ENCODE data around the gene CRYBG2.

DNA sequence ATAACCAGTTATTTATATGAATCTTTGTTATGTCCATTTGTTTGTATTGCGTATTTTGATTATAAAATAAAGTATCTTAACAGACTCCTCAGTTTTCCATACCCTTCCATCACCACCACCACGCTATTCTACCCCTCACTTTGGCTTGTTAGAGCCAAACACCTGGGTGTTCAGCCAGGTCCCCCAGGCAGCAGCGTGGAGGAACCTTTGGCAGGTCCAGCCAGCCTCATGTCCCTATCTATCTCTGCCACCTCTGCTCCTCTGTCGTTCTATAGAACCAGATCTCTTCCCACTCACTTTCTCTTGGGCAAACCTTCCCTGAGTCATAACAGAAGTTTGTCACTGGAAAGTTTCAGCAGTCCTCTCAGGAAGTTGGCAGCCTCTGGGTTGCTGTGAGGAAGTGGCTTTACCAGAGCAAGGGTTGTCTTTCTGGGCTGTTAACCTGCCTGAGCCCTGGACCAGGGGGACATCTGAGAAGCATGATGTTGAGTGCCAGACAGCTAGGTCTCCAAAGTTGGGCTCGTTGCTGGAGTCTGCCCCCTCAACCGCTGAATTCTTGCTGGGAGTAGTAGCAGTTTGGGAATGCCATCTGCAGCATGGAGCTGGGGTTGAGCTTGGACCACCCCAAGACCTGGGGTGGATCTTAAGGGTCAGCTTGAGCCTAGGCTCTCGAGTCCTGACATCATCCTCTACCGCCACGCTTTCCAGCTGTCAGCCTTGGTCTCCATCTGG lies 75.0 kb downstream of the CRYBG2 start:
- TF ChIP-seq, protein P1, sequence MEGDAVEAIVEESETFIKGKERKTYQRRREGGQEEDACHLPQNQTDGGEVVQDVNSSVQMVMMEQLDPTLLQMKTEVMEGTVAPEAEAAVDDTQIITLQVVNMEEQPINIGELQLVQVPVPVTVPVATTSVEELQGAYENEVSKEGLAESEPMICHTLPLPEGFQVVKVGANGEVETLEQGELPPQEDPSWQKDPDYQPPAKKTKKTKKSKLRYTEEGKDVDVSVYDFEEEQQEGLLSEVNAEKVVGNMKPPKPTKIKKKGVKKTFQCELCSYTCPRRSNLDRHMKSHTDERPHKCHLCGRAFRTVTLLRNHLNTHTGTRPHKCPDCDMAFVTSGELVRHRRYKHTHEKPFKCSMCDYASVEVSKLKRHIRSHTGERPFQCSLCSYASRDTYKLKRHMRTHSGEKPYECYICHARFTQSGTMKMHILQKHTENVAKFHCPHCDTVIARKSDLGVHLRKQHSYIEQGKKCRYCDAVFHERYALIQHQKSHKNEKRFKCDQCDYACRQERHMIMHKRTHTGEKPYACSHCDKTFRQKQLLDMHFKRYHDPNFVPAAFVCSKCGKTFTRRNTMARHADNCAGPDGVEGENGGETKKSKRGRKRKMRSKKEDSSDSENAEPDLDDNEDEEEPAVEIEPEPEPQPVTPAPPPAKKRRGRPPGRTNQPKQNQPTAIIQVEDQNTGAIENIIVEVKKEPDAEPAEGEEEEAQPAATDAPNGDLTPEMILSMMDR (IDR thresholded peaks at IDR 0.05): no peak
- peak in 2 of 4 donors; percentile 26 to 45 for TF ChIP-seq POLR2AphosphoS5 (IDR thresholded peaks at IDR 0.05)
- TF ChIP-seq POLR2A (IDR thresholded peaks at IDR 0.05): no peak
- no peak for TF ChIP-seq EP300 (IDR thresholded peaks at IDR 0.05)
